Keratinocyte (primary cell): ENCODE data around the gene TNFAIP2. TPM values are rescaled to one million over a fixed set of nuclear protein-coding genes. Genes with fewer than 3 reads are reported as not detected.

Experiments
- DNase-seq: peaks from one replicate; pipeline ENCODE4 v3.0.0-alpha.2; 2011; ENCODE audit warnings: low read depth, missing footprints, low spot score
- FAIRE-seq: peaks from 2 replicates; lab custom pipeline; 2011; peaks lifted over from hg19 to GRCh38; lab: Jason Lieb, UNC
- H2AFZ ChIP-seq: 2 replicates; pipeline ENCODE4 v1.6.0; 2012; ENCODE audit warnings: low read length, control low read depth, inconsistent platforms; ENCODE audit not compliant: control insufficient read depth
- H3K27ac ChIP-seq: 2 replicates; pipeline ENCODE4 v1.5.1; 2011; ENCODE audit warnings: low read length; ENCODE audit not compliant: control insufficient read depth, insufficient read depth
- H3K27me3 ChIP-seq: 3 replicates; pipeline ENCODE4 v1.6.0; 2011; ENCODE audit warnings: low read length; ENCODE audit not compliant: control insufficient read depth, insufficient read depth; ENCODE audit errors: extremely low read depth
- H3K36me3 ChIP-seq, 2 experiments: 2 replicates in 1 of 2; 3 replicates in 1 of 2; pipeline ENCODE4 v1.5.1; 2011; ENCODE audit warnings: low read length in 2 of 2, mild to moderate bottlenecking in 1 of 2; ENCODE audit not compliant: control insufficient read depth in 2 of 2, insufficient read depth in 2 of 2; ENCODE audit errors: extremely low read depth in 1 of 2
- H3K4me1 ChIP-seq: 3 replicates; pipeline ENCODE4 v1.5.1; 2011; ENCODE audit warnings: low read length; ENCODE audit not compliant: control insufficient read depth, insufficient read depth; ENCODE audit errors: extremely low read depth
- H3K4me2 ChIP-seq: 3 replicates; pipeline ENCODE4 v1.6.0; 2011; ENCODE audit warnings: low read depth, low read length; ENCODE audit not compliant: control insufficient read depth, insufficient read depth; ENCODE audit errors: extremely low read depth
- H3K4me3 ChIP-seq, 3 experiments: fragments of 200-600 bp in 1 of 3; sonication (generic) in 1 of 3; 2 replicates in 2 of 3; 3 replicates in 1 of 3; pipeline ENCODE4 v1.5.1; 2011 to 2016; ENCODE audit warnings: low read length in 3 of 3, mild to moderate bottlenecking in 3 of 3, control low read depth in 2 of 3, inconsistent platforms in 1 of 3, low read depth in 1 of 3, mixed read lengths in 1 of 3, mixed run types in 1 of 3, moderate library complexity in 1 of 3; ENCODE audit not compliant: control insufficient read depth in 2 of 3, insufficient read depth in 2 of 3; ENCODE audit errors: extremely low read depth in 1 of 3
- H3K79me2 ChIP-seq: 2 replicates; pipeline ENCODE4 v1.6.0; 2012; ENCODE audit warnings: low read length; ENCODE audit not compliant: control insufficient read depth, insufficient read depth
- H3K9ac ChIP-seq: 3 replicates; pipeline ENCODE4 v1.6.0; 2011; ENCODE audit warnings: low read length; ENCODE audit not compliant: control insufficient read depth, insufficient read depth; ENCODE audit errors: extremely low read depth
- H3K9me1 ChIP-seq: 3 replicates; pipeline ENCODE4 v1.6.0; 2011; ENCODE audit warnings: low read length; ENCODE audit not compliant: control insufficient read depth, insufficient read depth; ENCODE audit errors: extremely low read depth
- H3K9me3 ChIP-seq: 2 replicates; pipeline ENCODE4 v1.5.1; 2012; ENCODE audit warnings: low read depth, low read length; ENCODE audit not compliant: control insufficient read depth
- H4K20me1 ChIP-seq: 3 replicates; pipeline ENCODE4 v1.6.0; 2011; ENCODE audit warnings: low read length; ENCODE audit not compliant: control insufficient read depth, insufficient read depth; ENCODE audit errors: extremely low read depth
- EZH2 ChIP-seq: IDR thresholded peaks from one replicate; pipeline ENCODE4 v1.6.1; 2012; ENCODE audit warnings: inconsistent platforms, mild to moderate bottlenecking, low read length, moderate library complexity
- dilution Hi-C: fragments of 300-500 bp; cut with MboI; formaldehyde crosslinking; loops from one replicate; pipeline ENCODE4 v1.7.0; 2020; ENCODE audit warnings: low sequenced_read_pairs; ENCODE audit not compliant: extremely low pct_ligation_motif_present
- polyA plus RNA-seq, 5 experiments: library from polyadenylated mRNA; depleted of rRNA in 3 of 5; stranded (reverse) in 3 of 5; stranded (forward) in 1 of 5; unstranded in 1 of 5; fragments of >200 nt; gene quantifications; 1 replicate in 1 of 5; 2 replicates in 3 of 5; 3 replicates in 1 of 5; pipeline versions ENCODE4 v1.2.1 to v1.2.3, GENCODE V29; 2011 to 2012; ENCODE audit warnings: missing spikeins in 2 of 5, low read depth in 1 of 5, low replicate concordance in 1 of 5
- TF ChIP-seq, protein P1 (sequence below), 3 experiments: IDR thresholded peaks in 1 of 3; conservative IDR thresholded peaks in 1 of 3; optimal IDR thresholded peaks in 1 of 3; 2 replicates in 2 of 3; 3 replicates in 1 of 3; pipeline versions ENCODE3 to v1.5.1; 2011; ENCODE audit warnings: low read length in 3 of 3, mild to moderate bottlenecking in 3 of 3, moderate library complexity in 2 of 3, control low read depth in 1 of 3, inconsistent platforms in 1 of 3; ENCODE audit not compliant: insufficient read depth in 2 of 3; ENCODE audit errors: extremely low read depth in 1 of 3

TNFAIP2 gene
- polyA plus RNA-seq, 1 donor (not counting 4 experiments of a cell fraction or from before 2014, with no cell fraction given): 0.71 TPM

DNA sequence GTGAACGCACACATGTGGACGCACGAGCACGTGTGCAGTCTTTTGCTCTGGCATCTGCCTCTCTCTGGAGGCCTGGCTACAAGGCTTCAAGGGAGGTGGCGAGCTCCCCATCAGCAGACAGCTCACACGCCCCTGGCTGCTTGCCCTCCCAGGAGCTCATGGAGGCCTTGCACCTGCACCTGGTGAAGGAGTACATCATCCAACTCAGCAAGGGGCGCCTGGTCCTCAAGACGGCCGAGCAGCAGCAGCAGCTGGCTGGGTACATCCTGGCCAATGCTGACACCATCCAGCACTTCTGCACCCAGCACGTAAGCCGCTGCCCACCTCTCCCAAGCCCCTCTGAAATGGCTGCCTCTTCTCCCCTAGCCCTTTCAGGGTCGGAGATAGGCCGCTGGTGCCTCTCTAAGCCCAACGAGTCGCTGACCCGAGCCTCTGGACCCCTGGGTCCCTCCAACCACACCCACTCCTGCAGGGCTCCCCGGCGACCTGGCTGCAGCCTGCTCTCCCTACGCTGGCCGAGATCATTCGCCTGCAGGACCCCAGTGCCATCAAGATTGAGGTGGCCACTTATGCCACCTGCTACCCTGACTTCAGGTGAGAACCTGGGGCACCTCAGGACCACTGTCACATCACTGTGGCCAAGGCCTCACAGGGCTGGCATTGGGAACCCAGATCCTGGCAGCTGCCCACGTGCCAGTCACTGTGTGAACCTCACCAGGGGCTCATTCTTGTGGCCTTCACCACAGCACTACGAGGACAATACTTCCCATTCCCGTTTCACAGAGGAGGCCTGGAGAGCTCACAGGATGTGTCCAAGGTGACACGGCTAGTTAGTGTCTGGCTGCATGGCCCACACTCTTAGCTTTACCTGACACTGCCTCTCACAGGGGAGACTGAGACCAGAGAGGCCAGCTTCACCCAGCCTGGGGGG is 10.2 kb downstream of the TNFAIP2 start:
- no peak overlapping the region for H3K4me3 ChIP-seq
- no peak overlapping the region for H3K4me2 ChIP-seq
- no peaks in the 10 kb centered on the region for H3K79me2 ChIP-seq
- TF ChIP-seq, protein P1, sequence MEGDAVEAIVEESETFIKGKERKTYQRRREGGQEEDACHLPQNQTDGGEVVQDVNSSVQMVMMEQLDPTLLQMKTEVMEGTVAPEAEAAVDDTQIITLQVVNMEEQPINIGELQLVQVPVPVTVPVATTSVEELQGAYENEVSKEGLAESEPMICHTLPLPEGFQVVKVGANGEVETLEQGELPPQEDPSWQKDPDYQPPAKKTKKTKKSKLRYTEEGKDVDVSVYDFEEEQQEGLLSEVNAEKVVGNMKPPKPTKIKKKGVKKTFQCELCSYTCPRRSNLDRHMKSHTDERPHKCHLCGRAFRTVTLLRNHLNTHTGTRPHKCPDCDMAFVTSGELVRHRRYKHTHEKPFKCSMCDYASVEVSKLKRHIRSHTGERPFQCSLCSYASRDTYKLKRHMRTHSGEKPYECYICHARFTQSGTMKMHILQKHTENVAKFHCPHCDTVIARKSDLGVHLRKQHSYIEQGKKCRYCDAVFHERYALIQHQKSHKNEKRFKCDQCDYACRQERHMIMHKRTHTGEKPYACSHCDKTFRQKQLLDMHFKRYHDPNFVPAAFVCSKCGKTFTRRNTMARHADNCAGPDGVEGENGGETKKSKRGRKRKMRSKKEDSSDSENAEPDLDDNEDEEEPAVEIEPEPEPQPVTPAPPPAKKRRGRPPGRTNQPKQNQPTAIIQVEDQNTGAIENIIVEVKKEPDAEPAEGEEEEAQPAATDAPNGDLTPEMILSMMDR (optimal IDR thresholded peaks at IDR 0.05 in 1 of 3, IDR thresholded peaks at IDR 0.05 in 1 of 3, conservative IDR thresholded peaks at IDR 0.05 in 1 of 3; ENCODE audit: extremely low read depth in 1 of 3, insufficient read depth in 2 of 3, low read length in 3 of 3): no peak
- no peak for TF ChIP-seq EZH2
- peaks cover 1% of the 10 kb centered on the region for H3K27me3 ChIP-seq
- no peak overlapping the region for H2AFZ ChIP-seq
- no peaks in the 10 kb centered on the region for H3K9me1 ChIP-seq
- DNase-seq (no peak), FAIRE-seq (no peak)
- peaks cover 34% of the 10 kb centered on the region for H3K4me1 ChIP-seq
- no peaks in the 10 kb centered on the region for H3K9me3 ChIP-seq
- H3K9ac ChIP-seq: no peak overlapping the region
- H3K36me3 ChIP-seq: no peaks in the 10 kb centered on the region
- no peak overlapping the region for H3K27ac ChIP-seq
- H4K20me1 ChIP-seq: no peaks in the 10 kb centered on the region
- dilution Hi-C loops: no loop called here

DNA sequence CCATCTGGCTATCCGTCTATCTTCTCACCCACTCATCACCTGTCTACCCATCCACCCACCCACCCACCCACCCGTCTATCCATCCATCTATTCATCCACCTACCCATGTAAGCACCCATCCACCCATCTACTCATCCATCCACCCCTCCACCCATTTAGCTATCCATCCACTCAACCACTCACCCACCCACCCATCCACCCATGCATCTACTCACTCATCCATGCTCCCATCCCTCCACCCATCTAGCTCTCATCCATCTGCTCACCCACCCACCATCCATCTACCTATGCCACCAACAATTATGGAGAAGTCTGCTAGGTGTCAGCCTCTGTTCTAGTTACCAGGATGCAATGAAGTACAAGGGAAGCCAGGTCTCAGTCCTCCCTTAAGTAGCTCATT is 11.1 kb downstream of the TNFAIP2 start:
- no peak overlapping the region for H3K9ac ChIP-seq
- H2AFZ ChIP-seq: no peak overlapping the region
- FAIRE-seq (no peak), DNase-seq (no peak)
- H3K4me3 ChIP-seq: no peak overlapping the region
- no peak overlapping the region for H3K27ac ChIP-seq
- H3K36me3 ChIP-seq: no peaks in the 10 kb centered on the region
- dilution Hi-C loops: no loop called here
- TF ChIP-seq, protein P1 (optimal IDR thresholded peaks at IDR 0.05 in 1 of 3, IDR thresholded peaks at IDR 0.05 in 1 of 3, conservative IDR thresholded peaks at IDR 0.05 in 1 of 3; ENCODE audit: extremely low read depth in 1 of 3, insufficient read depth in 2 of 3, low read length in 3 of 3): no peak
- no peak for TF ChIP-seq EZH2
- no peaks in the 10 kb centered on the region for H4K20me1 ChIP-seq
- no peaks in the 10 kb centered on the region for H3K9me3 ChIP-seq
- H3K9me1 ChIP-seq: no peaks in the 10 kb centered on the region
- no peak overlapping the region for H3K4me2 ChIP-seq
- H3K79me2 ChIP-seq: no peaks in the 10 kb centered on the region
- peaks cover 10% of the 10 kb centered on the region for H3K27me3 ChIP-seq
- peaks cover 24% of the 10 kb centered on the region for H3K4me1 ChIP-seq
